ENCODE results near the gene UBE2D2. TPM values are rescaled to one million over a fixed set of nuclear protein-coding genes. Genes with fewer than 3 reads are reported as not detected.

The UBE2D2 gene
- total and polyA plus RNA-seq, 4 experiments from 2014 or later, result 160 to 411 (median 255) TPM

GRCh38 chr5:139668924-139669661, 108.0 kb downstream of the UBE2D2 start:
- CTCF ChIA-PET (ENCODE audit: partially characterized antibody), result interaction anchor here (4.4 kb wide), 1 partner anchor 36 kb away, joined by 16 read pairs; no protein-coding TSS in a partner anchor
- H3K27me3 Mint-ChIP-seq, result no peaks in the 10 kb centered on the region
- peak overlapping the region; percentile 67 to 88 (median 80) for H3K4me3 Mint-ChIP-seq
- POLR2A ChIA-PET (ENCODE audit: partially characterized antibody), result no interaction called here
- intact Hi-C loops (cut with micrococcal nuclease), result no loop called here
- H3K9me3 ChIP-seq (ENCODE audit: control insufficient read depth in 1 of 2, low read length in 2 of 2), result no peaks in the 10 kb centered on the region
- H3K36me3 Mint-ChIP-seq, result no peaks in the 10 kb centered on the region
- DNase-seq, result no peak
- peak overlapping the region; percentile 46 for H3K27ac ChIP-seq (ENCODE audit: low read depth, low read length)
- no peaks in the 10 kb centered on the region for H3K36me3 ChIP-seq (ENCODE audit: insufficient read depth, low read length)
- H3K9me3 Mint-ChIP-seq, result no peaks in the 10 kb centered on the region
- peaks cover 14 to 47% (median 31%) of the 10 kb centered on the region in 4 donors for H3K4me1 Mint-ChIP-seq
- peak overlapping the region in 1 of 2 donors; percentile 64 for H3K4me3 ChIP-seq (ENCODE audit: low read length in 2 of 2)
- H3K27me3 ChIP-seq (ENCODE audit: insufficient read depth, low read length), result no peaks in the 10 kb centered on the region
- H3K27ac Mint-ChIP-seq, result peak overlapping the region in 6 of 7 donors; percentile 18 to 64 (median 50)
- peaks cover 43% of the 10 kb centered on the region for H3K4me1 ChIP-seq (ENCODE audit: insufficient read depth, low read length)

- intact Hi-C loops (cut with micrococcal nuclease), result no loop called here
- no peaks in the 10 kb centered on the region for H3K27me3 ChIP-seq (ENCODE audit: insufficient read depth, low read length)
- H3K27ac ChIP-seq (ENCODE audit: low read depth, low read length), result no peak overlapping the region
- ChIA-PET POLR2A (ENCODE audit: partially characterized antibody) (no interaction called here), CTCF (ENCODE audit: partially characterized antibody) (interaction anchor here (1.0 kb wide), 1 partner anchor 35 kb away, joined by 3 read pairs; no protein-coding TSS in a partner anchor)
- Mint-ChIP-seq H3K27me3 (no peaks in the 10 kb centered on the region), H3K27ac (peak overlapping the region in 5 of 7 donors; percentile 33 to 78 (median 52)), H3K4me3 (peak overlapping the region; percentile 4 to 88 (median 70)), H3K36me3 (no peaks in the 10 kb centered on the region), H3K9me3 (no peaks in the 10 kb centered on the region), H3K4me1 (peaks cover 14 to 47% (median 31%) of the 10 kb centered on the region in 4 donors)
- no peaks in the 10 kb centered on the region for H3K36me3 ChIP-seq (ENCODE audit: insufficient read depth, low read length)
- H3K9me3 ChIP-seq (ENCODE audit: control insufficient read depth in 1 of 2, low read length in 2 of 2), result no peaks in the 10 kb centered on the region
- peaks cover 43% of the 10 kb centered on the region for H3K4me1 ChIP-seq (ENCODE audit: insufficient read depth, low read length)
- H3K4me3 ChIP-seq (ENCODE audit: low read length in 2 of 2), result no peak overlapping the region
- DNase-seq, result no peak
Measured at GRCh38 chr5:139669662-139670368, 108.7 kb downstream of the UBE2D2 start.

DNA sequence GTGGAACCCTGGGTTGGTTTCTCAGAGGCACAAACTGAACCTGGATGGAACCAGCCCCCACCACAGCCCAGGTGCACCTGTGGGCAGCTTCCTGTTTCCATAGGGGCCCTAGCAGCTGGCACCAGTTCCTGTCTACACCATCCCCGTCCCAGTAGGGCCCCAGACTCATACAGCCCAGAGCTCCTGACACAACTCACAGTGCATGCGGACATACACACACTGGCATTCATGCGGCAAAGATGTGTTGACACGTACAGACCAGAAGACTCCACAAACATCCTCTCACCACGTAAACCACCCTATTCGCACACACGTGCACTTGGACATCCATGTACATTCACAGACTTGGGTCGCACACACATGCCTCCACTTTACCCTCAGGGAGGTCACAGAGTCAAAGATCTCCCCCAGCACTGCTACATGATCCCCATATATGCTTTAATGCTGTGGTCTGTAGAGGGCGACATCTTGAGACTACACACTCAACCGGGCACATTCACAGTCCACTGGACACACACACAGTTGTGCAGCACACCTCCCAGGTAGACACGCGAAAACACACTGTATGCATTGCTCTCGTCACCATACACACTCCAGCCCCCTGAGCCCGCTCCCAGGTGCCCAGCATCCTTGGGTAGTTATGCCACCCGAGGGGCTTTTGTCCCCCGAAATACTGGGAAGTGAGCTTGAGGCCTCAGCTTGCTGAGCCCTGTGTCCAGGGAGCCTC, 109.4 kb downstream of the UBE2D2 start:
- Mint-ChIP-seq H3K4me3 (peak overlapping the region in 7 of 8 donors; percentile 10 to 87 (median 49)), H3K27ac (peak overlapping the region in 6 of 7 donors; percentile 1 to 85 (median 56)), H3K27me3 (no peaks in the 10 kb centered on the region), H3K4me1 (peaks cover 14 to 47% (median 31%) of the 10 kb centered on the region in 4 donors), H3K36me3 (no peaks in the 10 kb centered on the region), H3K9me3 (no peaks in the 10 kb centered on the region)
- Histone ChIP-seq H3K4me1 (ENCODE audit: insufficient read depth, low read length) (peaks cover 43% of the 10 kb centered on the region), H3K9me3 (ENCODE audit: control insufficient read depth in 1 of 2, low read length in 2 of 2) (no peaks in the 10 kb centered on the region), H3K27me3 (ENCODE audit: insufficient read depth, low read length) (no peaks in the 10 kb centered on the region), H3K27ac (ENCODE audit: low read depth, low read length) (no peak overlapping the region), H3K4me3 (ENCODE audit: low read length in 2 of 2) (no peak overlapping the region), H3K36me3 (ENCODE audit: insufficient read depth, low read length) (no peaks in the 10 kb centered on the region)
- ChIA-PET POLR2A (ENCODE audit: partially characterized antibody) (no interaction called here), CTCF (ENCODE audit: partially characterized antibody) (interaction anchor here (0.6 to 1.0 kb wide), 2 partner anchors 36 to 410 kb away, joined by 3 to 4 read pairs; no protein-coding TSS in a partner anchor)
- intact Hi-C loops (cut with micrococcal nuclease), result no loop called here
- DNase-seq, result no peak

DNA sequence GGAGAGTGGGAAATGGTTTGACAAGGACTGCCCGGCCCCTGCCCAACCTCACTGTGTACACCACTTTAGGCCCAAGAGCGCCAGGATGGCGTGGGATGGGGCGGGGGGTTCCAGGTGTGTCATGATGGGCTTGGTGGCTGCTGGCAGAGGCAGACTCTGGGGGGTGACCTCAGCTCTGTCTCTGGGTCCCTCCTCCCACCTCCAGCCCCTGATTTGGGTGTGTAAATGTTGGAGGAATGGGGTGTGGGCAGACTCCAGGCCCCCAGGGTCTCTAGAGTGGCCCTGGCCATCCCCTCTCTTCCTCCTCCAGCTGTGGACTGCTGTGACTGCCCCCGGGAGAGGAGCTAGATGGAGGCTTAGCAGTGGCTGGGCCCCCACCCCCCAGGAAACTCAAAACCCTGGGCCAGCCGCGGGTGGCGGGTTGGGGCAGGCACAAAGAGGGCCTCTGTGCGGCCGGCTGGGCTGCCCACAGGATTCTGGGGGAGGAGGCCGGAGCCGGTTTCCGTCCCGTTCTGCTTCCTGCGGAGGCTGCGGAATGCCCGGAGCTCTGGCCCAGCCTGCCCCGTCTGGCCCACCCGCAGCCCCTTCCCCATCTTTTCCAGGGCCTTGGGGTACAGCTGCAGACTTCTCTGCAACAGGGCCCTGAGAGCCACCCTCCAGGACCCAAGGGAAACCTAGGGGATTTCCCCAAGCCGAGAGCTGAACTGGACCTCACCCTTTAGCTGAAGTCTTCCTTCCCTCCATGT, 110.1 kb downstream of the UBE2D2 start:
- no peak overlapping the region for H3K4me3 Mint-ChIP-seq
- H3K9me3 ChIP-seq (ENCODE audit: control insufficient read depth in 1 of 2, low read length in 2 of 2), result no peaks in the 10 kb centered on the region
- peak overlapping the region in 1 of 7 donors; percentile 7 for H3K27ac Mint-ChIP-seq
- H3K9me3 Mint-ChIP-seq, result no peaks in the 10 kb centered on the region
- no peaks in the 10 kb centered on the region for H3K27me3 Mint-ChIP-seq
- no peaks in the 10 kb centered on the region for H3K27me3 ChIP-seq (ENCODE audit: insufficient read depth, low read length)
- intact Hi-C loops (cut with micrococcal nuclease), result no loop called here
- peaks cover 14 to 43% (median 31%) of the 10 kb centered on the region in 4 donors for H3K4me1 Mint-ChIP-seq
- no peak overlapping the region for H3K4me3 ChIP-seq (ENCODE audit: low read length in 2 of 2)
- no peak for DNase-seq
- no peak overlapping the region for H3K27ac ChIP-seq (ENCODE audit: low read depth, low read length)
- POLR2A ChIA-PET (ENCODE audit: partially characterized antibody), result no interaction called here
- peaks cover 39% of the 10 kb centered on the region for H3K4me1 ChIP-seq (ENCODE audit: insufficient read depth, low read length)
- H3K36me3 ChIP-seq (ENCODE audit: insufficient read depth, low read length), result no peaks in the 10 kb centered on the region
- no peaks in the 10 kb centered on the region for H3K36me3 Mint-ChIP-seq
- CTCF ChIA-PET (ENCODE audit: partially characterized antibody), result interaction anchor here (0.6 to 0.7 kb wide), 2 partner anchors 37 to 409 kb away, joined by 4 read pairs; no protein-coding TSS in a partner anchor

- CTCF ChIA-PET (ENCODE audit: partially characterized antibody), result no interaction called here
- no peaks in the 10 kb centered on the region for H3K27me3 Mint-ChIP-seq
Measured at GRCh38 chr5:139675213-139675612, 114.1 kb downstream of the UBE2D2 start.

GRCh38 chr5:139675825-139676224, 114.7 kb downstream of the UBE2D2 start:
- no peaks in the 10 kb centered on the region for H3K36me3 Mint-ChIP-seq
- Histone ChIP-seq H3K36me3 (ENCODE audit: insufficient read depth, low read length) (no peaks in the 10 kb centered on the region), H3K4me1 (ENCODE audit: insufficient read depth, low read length) (no peaks in the 10 kb centered on the region), H3K27me3 (ENCODE audit: insufficient read depth, low read length) (no peaks in the 10 kb centered on the region), H3K4me3 (ENCODE audit: low read length in 2 of 2) (no peak overlapping the region), H3K27ac (ENCODE audit: low read depth, low read length) (no peak overlapping the region), H3K9me3 (ENCODE audit: control insufficient read depth in 1 of 2, low read length in 2 of 2) (no peaks in the 10 kb centered on the region)
- DNase-seq, result no peak
- POLR2A ChIA-PET (ENCODE audit: partially characterized antibody), result no interaction called here
- CTCF ChIA-PET (ENCODE audit: partially characterized antibody), result no interaction called here
- H3K4me1 Mint-ChIP-seq, result no peaks in the 10 kb centered on the region
- no peaks in the 10 kb centered on the region for H3K27me3 Mint-ChIP-seq
- intact Hi-C loops (cut with micrococcal nuclease), result no loop called here
- H3K9me3 Mint-ChIP-seq, result no peaks in the 10 kb centered on the region
- H3K27ac Mint-ChIP-seq, result no peak overlapping the region
- no peak overlapping the region for H3K4me3 Mint-ChIP-seq

More at GRCh38 chr5:139675213-139675612, 114.1 kb downstream of the UBE2D2 start:
- no peak overlapping the region for H3K27ac ChIP-seq (ENCODE audit: low read depth, low read length)
- H3K4me3 ChIP-seq (ENCODE audit: low read length in 2 of 2), result no peak overlapping the region
- no peaks in the 10 kb centered on the region for H3K36me3 ChIP-seq (ENCODE audit: insufficient read depth, low read length)
- H3K4me1 Mint-ChIP-seq, result peaks cover 0 to 6% (median 5%) of the 10 kb centered on the region in 4 donors
- POLR2A ChIA-PET (ENCODE audit: partially characterized antibody), result no interaction called here
- no peaks in the 10 kb centered on the region for H3K9me3 ChIP-seq (ENCODE audit: control insufficient read depth in 1 of 2, low read length in 2 of 2)
- intact Hi-C loops (cut with micrococcal nuclease), result no loop called here
- H3K36me3 Mint-ChIP-seq, result no peaks in the 10 kb centered on the region
- peaks cover 4% of the 10 kb centered on the region for H3K4me1 ChIP-seq (ENCODE audit: insufficient read depth, low read length)
- no peak overlapping the region for H3K4me3 Mint-ChIP-seq
- H3K27ac Mint-ChIP-seq, result peak overlapping the region in 1 of 7 donors; percentile 9
- no peak for DNase-seq
- no peaks in the 10 kb centered on the region for H3K9me3 Mint-ChIP-seq
- no peaks in the 10 kb centered on the region for H3K27me3 ChIP-seq (ENCODE audit: insufficient read depth, low read length)

Measured in CD4-positive, alpha-beta memory T cell (primary cell).